Peyer's patch (tissue), 4 donors: ENCODE data around the gene TAS1R3. TPM values are rescaled to one million over a fixed set of nuclear protein-coding genes. Genes with fewer than 3 reads are reported as not detected.
A peak's percentile ranks its signal among the peaks of the same experiment; 100 is the strongest.
"Not testable (repeated sequence)": the region's sequence is repeated elsewhere in the genome, so short reads cannot be mapped to it uniquely, and the experiment has no call there.

ENCODE experiments used
- DNase-seq, 3 donors: peaks; one replicate each; pipeline ENCODE4 v3.0.0-alpha.2; 2017 to 2019
- H3K27ac ChIP-seq, 4 donors: fragments of 200-600 bp; sonication (generic); one replicate each; pipeline ENCODE4 v1.5.1; 2016 to 2019
- H3K27me3 ChIP-seq, 2 donors: fragments of 200-600 bp; sonication (generic); one replicate each; pipeline ENCODE4 v1.5.1; 2019
- H3K36me3 ChIP-seq, 3 donors: fragments of 200-600 bp; sonication (generic); one replicate each; pipeline ENCODE4 v1.5.1; 2016 to 2019
- H3K4me1 ChIP-seq, 4 donors: fragments of 200-600 bp; sonication (generic); one replicate each; pipeline ENCODE4 v1.5.1; 2016 to 2019
- H3K4me3 ChIP-seq, 4 donors: fragments of 200-600 bp; sonication (generic); 1 replicate in 3 of 4; 2 replicates in 1 of 4; pipeline ENCODE4 v1.5.1; 2016 to 2019; ENCODE audit warnings: mild to moderate bottlenecking in 1 of 4
- H3K9me3 ChIP-seq, 4 donors: fragments of 200-600 bp; sonication (generic); one replicate each; pipeline ENCODE4 v1.5.1; 2016 to 2019; ENCODE audit warnings: mild to moderate bottlenecking in 1 of 4
- CTCF ChIP-seq, 6 experiments: fragments of 450-650 bp in 4 of 6; fragments of 200-600 bp in 2 of 6; sonication (generic) in 1 of 6; IDR thresholded peaks; one replicate each; pipeline ENCODE4 v1.5.1; 2017 to 2019; ENCODE audit warnings: antibody characterized with exemption in 6 of 6, mild to moderate bottlenecking in 3 of 6, moderate library complexity in 1 of 6
- POLR2A ChIP-seq, 2 donors: fragments of 450-650 bp; IDR thresholded peaks; one replicate each; pipeline ENCODE4 v1.5.1; 2017; ENCODE audit warnings: antibody characterized with exemption in 2 of 2, mild to moderate bottlenecking in 2 of 2, moderate library complexity in 2 of 2
- total RNA-seq, 4 donors: library from RNA; depleted of rRNA; stranded (reverse); fragments of >200 nt; gene quantifications; one replicate each; pipeline ENCODE4 v1.1.0, GENCODE V29; 2016

TAS1R3 gene
- total RNA-seq, 4 donors from 2014 or later, result 2.1 to 5.8 (median 3.0) TPM

DNA sequence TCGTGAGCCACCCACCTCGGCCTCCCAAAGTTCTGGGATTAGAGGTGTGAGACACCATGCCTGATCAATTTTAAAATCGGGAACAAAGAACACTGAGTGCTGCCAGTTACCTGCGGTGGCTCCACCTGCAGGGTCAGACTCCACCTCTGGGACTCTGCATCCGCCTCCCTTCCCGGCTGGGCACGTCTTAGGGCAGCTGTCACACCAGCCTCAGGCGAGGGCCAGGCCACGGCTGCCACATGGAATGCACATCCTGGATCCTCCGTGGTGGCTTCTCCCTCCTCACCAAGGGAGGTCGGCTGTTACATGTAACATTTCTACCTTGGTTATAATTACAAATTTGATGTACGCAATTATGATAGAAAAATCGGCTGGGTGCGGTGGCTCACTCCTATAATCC is 33.2 kb downstream of the TAS1R3 start:
- H3K4me3 ChIP-seq, result no peak overlapping the region
- H3K27ac ChIP-seq, result no peak overlapping the region
- H3K4me1 ChIP-seq, result peaks cover 0 to 20% (median 0%) of the 10 kb centered on the region in 4 donors
- peak in 1 of 3 donors; percentile 55 for DNase-seq
- no peaks in the 10 kb centered on the region for H3K36me3 ChIP-seq
- H3K27me3 ChIP-seq, result no peaks in the 10 kb centered on the region
- H3K9me3 ChIP-seq, result no peaks in the 10 kb centered on the region
- TF ChIP-seq POLR2A (IDR thresholded peaks at IDR 0.05) (no peak), CTCF (IDR thresholded peaks at IDR 0.05) (no peak)

GRCh38 chr1:1365875-1366698 is 35.0 kb downstream of the TAS1R3 start:
- no peaks in the 10 kb centered on the region for H3K36me3 ChIP-seq
- no peak for DNase-seq
- H3K27me3 ChIP-seq, result no peaks in the 10 kb centered on the region
- TF ChIP-seq CTCF (IDR thresholded peaks at IDR 0.05) (no peak), POLR2A (IDR thresholded peaks at IDR 0.05) (no peak)
- no peak overlapping the region for H3K27ac ChIP-seq
- H3K4me1 ChIP-seq, result peaks cover 0 to 6% (median 0%) of the 10 kb centered on the region in 4 donors
- no peaks in the 10 kb centered on the region for H3K9me3 ChIP-seq
- no peak overlapping the region for H3K4me3 ChIP-seq

DNA sequence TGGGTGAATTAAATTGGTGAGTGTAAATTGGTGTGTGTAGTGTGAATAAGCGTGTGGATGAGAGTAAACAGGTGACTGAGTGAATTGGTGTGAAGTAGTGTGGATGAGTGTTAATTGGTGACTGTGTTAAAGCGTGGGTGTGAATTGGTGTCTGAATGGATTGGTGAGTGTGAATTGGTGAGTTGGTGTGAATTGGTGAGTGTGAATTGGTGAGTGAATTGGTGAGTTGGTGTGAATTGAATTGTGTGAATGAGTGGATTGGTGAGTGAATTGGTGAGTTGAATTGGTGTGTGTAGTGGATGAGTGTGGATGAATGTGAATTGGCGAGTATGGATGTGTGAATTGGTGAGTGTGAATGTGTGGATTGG is 35.6 kb downstream of the TAS1R3 start:
- Histone ChIP-seq H3K27me3 (no peaks in the 10 kb centered on the region), H3K9me3 (no peaks in the 10 kb centered on the region), H3K27ac (no peak overlapping the region), H3K36me3 (no peaks in the 10 kb centered on the region), H3K4me3 (no peak overlapping the region), H3K4me1 (peaks cover 0 to 5% (median 2%) of the 10 kb centered on the region in 4 donors)
- TF ChIP-seq POLR2A (IDR thresholded peaks at IDR 0.05) (no peak), CTCF (IDR thresholded peaks at IDR 0.05) (no peak)
- DNase-seq, result no peak

- H3K36me3 ChIP-seq, result peaks cover 0 to 1% (median 0%) of the 10 kb centered on the region in 3 donors
- no peaks in the 10 kb centered on the region for H3K9me3 ChIP-seq
- no peak overlapping the region for H3K27ac ChIP-seq
- no peak overlapping the region for H3K4me3 ChIP-seq
- TF ChIP-seq POLR2A (IDR thresholded peaks at IDR 0.05) (no peak), CTCF (IDR thresholded peaks at IDR 0.05) (no peak)
- H3K27me3 ChIP-seq, result no peaks in the 10 kb centered on the region
- no peak for DNase-seq
- peaks cover 0 to 11% (median 9%) of the 10 kb centered on the region in 4 donors for H3K4me1 ChIP-seq
These were observed 36.2 kb downstream of the TAS1R3 start for GRCh38 chr1:1367315-1367714.

GRCh38 chr1:1370094-1370493 is 39.0 kb downstream of the TAS1R3 start:
- H3K4me3 ChIP-seq, DNase-seq, H3K27me3 ChIP-seq, H3K27ac ChIP-seq, H3K9me3 ChIP-seq: not testable (repeated sequence)
- Histone ChIP-seq H3K4me1 (peaks cover 0 to 32% (median 18%) of the 10 kb centered on the region in 4 donors), H3K36me3 (peaks cover 0 to 14% (median 0%) of the 10 kb centered on the region in 3 donors)

GRCh38 chr1:1370771-1371300 is 39.8 kb downstream of the TAS1R3 start:
- no peaks in the 10 kb centered on the region for H3K27me3 ChIP-seq

More at GRCh38 chr1:1370771-1371300, 39.8 kb downstream of the TAS1R3 start:
- peaks cover 0 to 14% (median 0%) of the 10 kb centered on the region in 3 donors for H3K36me3 ChIP-seq
- H3K9me3 ChIP-seq, result no peaks in the 10 kb centered on the region
- TF ChIP-seq POLR2A (IDR thresholded peaks at IDR 0.05), result no peak
- TF ChIP-seq CTCF (IDR thresholded peaks at IDR 0.05), result no peak
- no peak overlapping the region for H3K27ac ChIP-seq
- H3K4me1 ChIP-seq, result peaks cover 0 to 33% (median 18%) of the 10 kb centered on the region in 4 donors
- no peak for DNase-seq
- H3K4me3 ChIP-seq, result no peak overlapping the region
